ENCODE data around the gene PUM2.
A peak's percentile ranks its signal among the peaks of the same experiment; 100 is the strongest.

PUM2 gene

GRCh38 chr2:20226152-20226545 is 124.5 kb downstream of the PUM2 start:
- H2AFZ ChIP-seq (ENCODE audit: low read length) = peak overlapping the region; percentile 75
- H3K36me3 ChIP-seq (replicated peaks; ENCODE audit: insufficient read depth, low read length) = no peaks in the 10 kb centered on the region
- TF ChIP-seq EZH2 (optimal IDR thresholded peaks at IDR 0.05; ENCODE audit: low read depth, low read length) = no peak
- TF ChIP-seq EZH2phosphoT487 (IDR thresholded peaks at IDR 0.05; ENCODE audit: low read length) = no peak
- TF ChIP-seq CTCF (IDR thresholded peaks at IDR 0.05; ENCODE audit: low read length) = no peak
- no peak overlapping the region for H3K4me3 ChIP-seq (ENCODE audit: low read length)
- peaks cover 41% of the 10 kb centered on the region for H3K79me2 ChIP-seq (ENCODE audit: low read length)
- no peaks in the 10 kb centered on the region for H4K20me1 ChIP-seq (ENCODE audit: insufficient read depth, low read length)
- peaks cover 23% of the 10 kb centered on the region for H3K4me1 ChIP-seq (ENCODE audit: low read length)
- H3K9me3 ChIP-seq (replicated peaks; ENCODE audit: insufficient read depth, low read length) = no peaks in the 10 kb centered on the region
- peak overlapping the region; percentile 98 for H3K27ac ChIP-seq (ENCODE audit: low read length)
- no peak for DNase-seq
- H3K9ac ChIP-seq (ENCODE audit: low read length) = peak overlapping the region; percentile 64; the same call in 1 of the 2 replicates
- peaks cover 38% of the 10 kb centered on the region for H3F3A ChIP-seq (ENCODE audit: insufficient read depth, low read length)
- no peaks in the 10 kb centered on the region for H3K9me2 ChIP-seq (replicated peaks; ENCODE audit: insufficient read depth, low read length)
- no peaks in the 10 kb centered on the region for H3K27me3 ChIP-seq (replicated peaks; ENCODE audit: insufficient read depth, low read length)
- peak overlapping the region; percentile 70; the same call in 1 of the 2 replicates for H3K4me2 ChIP-seq (ENCODE audit: low read depth, low read length)

- Histone ChIP-seq H3K4me2 (ENCODE audit: low read depth, low read length) (peak overlapping the region; percentile 70), H3K27ac (ENCODE audit: low read length) (peak overlapping the region; percentile 98), H3K9me2 (replicated peaks; ENCODE audit: insufficient read depth, low read length) (no peaks in the 10 kb centered on the region), H3K9ac (ENCODE audit: low read length) (peak overlapping the region; percentile 64; the same call in 1 of the 2 replicates), H2AFZ (ENCODE audit: low read length) (peak overlapping the region; percentile 75), H4K20me1 (ENCODE audit: insufficient read depth, low read length) (no peaks in the 10 kb centered on the region), H3K36me3 (replicated peaks; ENCODE audit: insufficient read depth, low read length) (0 out of 2 replicates have a peak, but pooled peaks cover 4% of the 10 kb centered on the region), H3K4me3 (ENCODE audit: low read length) (peak overlapping the region; percentile 92), H3K4me1 (ENCODE audit: low read length) (peaks cover 29% of the 10 kb centered on the region), H3K9me3 (replicated peaks; ENCODE audit: insufficient read depth, low read length) (no peaks in the 10 kb centered on the region), H3F3A (ENCODE audit: insufficient read depth, low read length) (peaks cover 44% of the 10 kb centered on the region), H3K79me2 (ENCODE audit: low read length) (peaks cover 47% of the 10 kb centered on the region), H3K27me3 (replicated peaks; ENCODE audit: insufficient read depth, low read length) (no peaks in the 10 kb centered on the region)
- peak; percentile 93 for DNase-seq
- TF ChIP-seq EZH2phosphoT487 (IDR thresholded peaks at IDR 0.05; ENCODE audit: low read length) = no peak
- peak; percentile 72 for TF ChIP-seq CTCF (IDR thresholded peaks at IDR 0.05; ENCODE audit: low read length)
- no peak for TF ChIP-seq EZH2 (optimal IDR thresholded peaks at IDR 0.05; ENCODE audit: low read depth, low read length)
Observed at GRCh38 chr2:20225294-20226151, 125.1 kb downstream of the PUM2 start.

- H3K9me3 ChIP-seq (replicated peaks; ENCODE audit: insufficient read depth, low read length) = no peaks in the 10 kb centered on the region
- H3F3A ChIP-seq (ENCODE audit: insufficient read depth, low read length) = peaks cover 51% of the 10 kb centered on the region
- peak within 1 kb of the TSS; percentile 75 for H2AFZ ChIP-seq (ENCODE audit: low read length)
- TF ChIP-seq CTCF (IDR thresholded peaks at IDR 0.05; ENCODE audit: low read length) = no peak
- no peaks in the 10 kb centered on the region for H4K20me1 ChIP-seq (ENCODE audit: insufficient read depth, low read length)
- DNase-seq = peak; percentile 79
- H3K79me2 ChIP-seq (ENCODE audit: low read length) = peaks cover 54% of the 10 kb centered on the region
- peak within 1 kb of the TSS; percentile 97 for H3K9ac ChIP-seq (ENCODE audit: low read length)
- H3K27me3 ChIP-seq (replicated peaks; ENCODE audit: insufficient read depth, low read length) = no peaks in the 10 kb centered on the region
- peaks cover 37% of the 10 kb centered on the region for H3K4me1 ChIP-seq (ENCODE audit: low read length)
- peak within 1 kb of the TSS; percentile 98 for H3K27ac ChIP-seq (ENCODE audit: low read length)
- no peaks in the 10 kb centered on the region for H3K9me2 ChIP-seq (replicated peaks; ENCODE audit: insufficient read depth, low read length)
- H3K36me3 ChIP-seq (replicated peaks; ENCODE audit: insufficient read depth, low read length) = 0 out of 2 replicates have a peak, but pooled peaks cover 6% of the 10 kb centered on the region
- peak within 1 kb of the TSS; percentile 93 for H3K4me2 ChIP-seq (ENCODE audit: low read depth, low read length)
- peak within 1 kb of the TSS; percentile 92 for H3K4me3 ChIP-seq (ENCODE audit: low read length)
Observed at GRCh38 chr2:20224716-20225293, 125.8 kb downstream of the PUM2 start, which contains the start of gene SDC1. Gene SDC1, minus strand, starts transcription at chr2:20225130. Its CDS starts 263 bp downstream, at chr2:20224867.

All from MM.1S (cell line).